Gastrocnemius medialis (tissue), 4 donors: ENCODE results near the gene ZNF536. TPM values are rescaled to one million over a fixed set of nuclear protein-coding genes. Genes with fewer than 3 reads are reported as not detected.

Experiments
- ATAC-seq, 2 donors: fragments of 150-250 bp; one replicate each; pipeline ENCODE4 v1.9.1; 2016
- DNase-seq, 2 donors: peaks; one replicate each; pipeline ENCODE4 v3.0.0-alpha.2; 2019
- H3K27ac ChIP-seq, 4 donors: fragments of 200-600 bp; sonication (generic); 1 replicate in 1 of 4; 2 replicates in 3 of 4; pipeline ENCODE4 v1.5.1; 2016 to 2018; ENCODE audit warnings: mild to moderate bottlenecking in 2 of 4, moderate library complexity in 1 of 4
- H3K27me3 ChIP-seq, 3 donors: fragments of 200-600 bp; sonication (generic) in 2 of 3; 1 replicate in 1 of 3; 2 replicates in 2 of 3; pipeline versions ENCODE4 v1.5.1 to v1.6.0; 2016 to 2019; ENCODE audit warnings: mild to moderate bottlenecking in 1 of 3, moderate library complexity in 1 of 3
- H3K36me3 ChIP-seq, 2 donors: fragments of 200-600 bp; sonication (generic) in 1 of 2; one replicate each; pipeline ENCODE4 v1.5.1; 2017 to 2018
- H3K4me1 ChIP-seq, 2 donors: fragments of 200-600 bp; sonication (generic) in 1 of 2; one replicate each; pipeline ENCODE4 v1.5.1; 2016 to 2017; ENCODE audit warnings: mild to moderate bottlenecking in 2 of 2
- H3K4me3 ChIP-seq, 4 donors: fragments of 200-600 bp; sonication (generic) in 3 of 4; 1 replicate in 1 of 4; 2 replicates in 3 of 4; pipeline ENCODE4 v1.5.1; 2016 to 2019; ENCODE audit warnings: mild to moderate bottlenecking in 2 of 4
- H3K9me3 ChIP-seq, 3 donors: fragments of 200-600 bp; sonication (generic) in 2 of 3; 1 replicate in 1 of 3; 2 replicates in 2 of 3; pipeline ENCODE4 v1.5.1; 2016 to 2019
- POLR2A ChIP-seq, 2 donors: fragments of 450-650 bp; IDR thresholded peaks; one replicate each; pipeline ENCODE4 v1.6.1; 2017; ENCODE audit warnings: antibody characterized with exemption in 2 of 2, mild to moderate bottlenecking in 2 of 2, moderate library complexity in 2 of 2
- in situ Hi-C, 4 donors: fragments of 200-750 bp; cut with MboI; loops; one replicate each; pipeline versions ENCODE4 v1.15.0 to v1.8.0; 2017; ENCODE audit warnings: low sequenced_read_pairs in 4 of 4
- intact Hi-C: fragments of 100-400 bp; cut with DNase I; formaldehyde crosslinking; loops from one replicate; pipeline ENCODE4 v1.15.1; 2023; ENCODE audit warnings: low total_unique reads
- total RNA-seq, 4 donors: library from RNA; depleted of rRNA; stranded (reverse); fragments of >200 nt; gene quantifications; one replicate each; pipeline versions ENCODE4 v1.1.0 to v1.2.3, GENCODE V29; 2016
- TF ChIP-seq, protein P1 (sequence below), 5 experiments: fragments of 450-650 bp in 3 of 5; fragments of 200-600 bp in 2 of 5; sonication (generic) in 2 of 5; IDR thresholded peaks in 4 of 5; conservative IDR thresholded peaks in 1 of 5; 1 replicate in 4 of 5; 2 replicates in 1 of 5; pipeline ENCODE4 v1.5.1; 2016 to 2019; ENCODE audit warnings: antibody characterized with exemption in 5 of 5, mild to moderate bottlenecking in 3 of 5, moderate library complexity in 3 of 5

ZNF536 gene
- total RNA-seq, 4 donors from 2014 or later: 0.12 to 0.44 (median 0.20) TPM; not detected in 1

DNA sequence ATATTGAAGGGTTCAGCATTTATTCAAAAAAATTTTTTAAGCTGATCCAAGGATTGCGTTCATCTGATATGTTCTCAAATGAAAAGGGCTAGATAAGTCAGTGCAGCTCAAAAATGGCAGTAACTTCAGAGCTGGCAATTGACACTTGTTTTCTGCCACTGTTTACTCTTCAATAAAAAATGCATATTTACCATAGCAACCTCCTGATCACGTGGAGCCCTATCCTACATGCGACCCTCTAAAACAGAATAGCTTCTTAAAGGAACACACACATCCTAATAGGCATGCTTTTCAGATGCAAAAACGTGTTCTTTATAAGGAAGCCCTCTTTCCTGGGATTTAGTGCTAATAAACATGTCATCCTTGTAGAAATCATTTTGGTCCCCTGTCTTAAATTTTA is 150.2 kb downstream of the ZNF536 start:
- in situ Hi-C loops: no loop called here
- Histone ChIP-seq H3K9me3 (no peaks in the 10 kb centered on the region), H3K4me3 (no peak overlapping the region), H3K27ac (no peak overlapping the region), H3K36me3 (no peaks in the 10 kb centered on the region), H3K27me3 (no peaks in the 10 kb centered on the region), H3K4me1 (no peaks in the 10 kb centered on the region)
- intact Hi-C loops: no loop called here
- ATAC-seq (no peak), DNase-seq (no peak)
- TF ChIP-seq, protein P1, sequence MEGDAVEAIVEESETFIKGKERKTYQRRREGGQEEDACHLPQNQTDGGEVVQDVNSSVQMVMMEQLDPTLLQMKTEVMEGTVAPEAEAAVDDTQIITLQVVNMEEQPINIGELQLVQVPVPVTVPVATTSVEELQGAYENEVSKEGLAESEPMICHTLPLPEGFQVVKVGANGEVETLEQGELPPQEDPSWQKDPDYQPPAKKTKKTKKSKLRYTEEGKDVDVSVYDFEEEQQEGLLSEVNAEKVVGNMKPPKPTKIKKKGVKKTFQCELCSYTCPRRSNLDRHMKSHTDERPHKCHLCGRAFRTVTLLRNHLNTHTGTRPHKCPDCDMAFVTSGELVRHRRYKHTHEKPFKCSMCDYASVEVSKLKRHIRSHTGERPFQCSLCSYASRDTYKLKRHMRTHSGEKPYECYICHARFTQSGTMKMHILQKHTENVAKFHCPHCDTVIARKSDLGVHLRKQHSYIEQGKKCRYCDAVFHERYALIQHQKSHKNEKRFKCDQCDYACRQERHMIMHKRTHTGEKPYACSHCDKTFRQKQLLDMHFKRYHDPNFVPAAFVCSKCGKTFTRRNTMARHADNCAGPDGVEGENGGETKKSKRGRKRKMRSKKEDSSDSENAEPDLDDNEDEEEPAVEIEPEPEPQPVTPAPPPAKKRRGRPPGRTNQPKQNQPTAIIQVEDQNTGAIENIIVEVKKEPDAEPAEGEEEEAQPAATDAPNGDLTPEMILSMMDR (IDR thresholded peaks at IDR 0.05 in 4 of 5, conservative IDR thresholded peaks at IDR 0.05 in 1 of 5): no peak
- no peak for TF ChIP-seq POLR2A (IDR thresholded peaks at IDR 0.05)

DNA sequence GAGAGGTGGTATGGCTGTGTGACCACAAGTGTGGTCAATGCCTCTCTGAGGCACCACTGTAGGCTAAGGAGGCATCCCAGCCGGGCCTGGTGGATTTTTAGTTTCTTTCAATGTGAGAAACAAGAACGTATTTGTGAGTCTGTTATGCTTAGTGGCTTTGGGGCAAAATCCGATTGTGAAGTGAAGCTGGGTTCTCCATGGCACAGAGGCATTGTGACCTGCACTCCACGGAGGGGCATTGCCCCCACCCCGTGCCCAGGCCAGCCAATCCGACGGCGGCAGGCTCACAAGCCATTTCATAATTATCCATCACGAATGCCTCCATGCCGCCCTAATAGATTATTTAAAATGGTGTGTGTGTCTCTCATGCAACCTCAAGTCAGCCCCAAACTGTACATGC is 151.6 kb downstream of the ZNF536 start:
- Histone ChIP-seq H3K36me3 (no peaks in the 10 kb centered on the region), H3K9me3 (no peaks in the 10 kb centered on the region), H3K27me3 (no peaks in the 10 kb centered on the region), H3K4me1 (no peaks in the 10 kb centered on the region), H3K4me3 (no peak overlapping the region), H3K27ac (no peak overlapping the region)
- no peak for TF ChIP-seq POLR2A (IDR thresholded peaks at IDR 0.05)
- TF ChIP-seq, protein P1 (IDR thresholded peaks at IDR 0.05 in 4 of 5, conservative IDR thresholded peaks at IDR 0.05 in 1 of 5): no peak
- intact Hi-C loops (no loop called here), in situ Hi-C loops (no loop called here)
- DNase-seq (no peak), ATAC-seq (no peak)

DNA sequence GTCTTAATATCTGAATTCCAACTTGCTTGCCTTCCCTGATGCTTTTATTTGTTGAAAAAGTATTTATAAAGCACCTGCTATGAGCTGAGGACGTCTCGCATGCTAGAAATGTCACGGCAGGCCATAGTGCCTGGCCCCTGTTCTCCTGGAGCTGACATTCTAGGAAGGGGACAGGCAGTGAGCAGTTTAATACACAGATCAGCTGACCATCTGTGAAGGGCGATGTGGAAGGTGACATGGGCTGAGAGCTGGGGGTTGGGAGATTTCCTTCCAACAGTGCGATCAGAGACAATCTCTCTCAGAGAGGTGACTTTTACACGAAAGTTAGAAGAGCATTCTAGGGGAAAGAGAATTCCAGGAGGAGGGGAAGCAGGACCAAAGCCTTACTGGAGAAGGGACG is 153.2 kb downstream of the ZNF536 start:
- in situ Hi-C loops: no loop called here
- Histone ChIP-seq H3K27me3 (no peaks in the 10 kb centered on the region), H3K27ac (no peak overlapping the region), H3K9me3 (no peaks in the 10 kb centered on the region), H3K36me3 (no peaks in the 10 kb centered on the region), H3K4me3 (no peak overlapping the region), H3K4me1 (no peaks in the 10 kb centered on the region)
- no peak for ATAC-seq
- no peak for DNase-seq
- no peak for TF ChIP-seq POLR2A (IDR thresholded peaks at IDR 0.05)
- TF ChIP-seq, protein P1 (IDR thresholded peaks at IDR 0.05 in 4 of 5, conservative IDR thresholded peaks at IDR 0.05 in 1 of 5): no peak
- intact Hi-C loops: no loop called here

DNA sequence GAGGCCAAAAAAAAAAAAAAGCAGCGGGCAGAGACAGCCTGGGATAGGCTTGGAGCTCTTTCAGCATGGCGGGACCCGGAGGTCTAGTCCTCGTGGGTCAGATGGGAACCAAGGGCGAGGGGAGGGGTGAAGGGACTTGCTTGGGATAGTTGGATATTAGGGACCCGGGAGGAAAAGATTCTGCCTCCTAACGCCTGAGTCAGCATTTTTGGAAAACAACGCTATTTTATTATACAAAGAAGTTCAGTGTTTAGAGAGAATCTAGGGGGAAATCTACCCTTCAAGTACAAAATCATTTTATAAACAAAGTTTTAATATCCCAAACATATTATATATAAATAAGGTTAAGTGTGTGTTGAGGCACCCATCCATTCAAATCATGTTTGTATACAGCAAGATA is 156.7 kb downstream of the ZNF536 start:
- H3K27me3 ChIP-seq: no peaks in the 10 kb centered on the region
- H3K36me3 ChIP-seq: no peaks in the 10 kb centered on the region
- ATAC-seq (no peak), DNase-seq (no peak)
- TF ChIP-seq, protein P1 (IDR thresholded peaks at IDR 0.05 in 4 of 5, conservative IDR thresholded peaks at IDR 0.05 in 1 of 5): no peak
- no peak for TF ChIP-seq POLR2A (IDR thresholded peaks at IDR 0.05)
- H3K27ac ChIP-seq: no peak overlapping the region
- no peaks in the 10 kb centered on the region for H3K9me3 ChIP-seq
- no peaks in the 10 kb centered on the region for H3K4me1 ChIP-seq
- intact Hi-C loops: no loop called here
- no peak overlapping the region for H3K4me3 ChIP-seq
- in situ Hi-C loops: no loop called here

DNA sequence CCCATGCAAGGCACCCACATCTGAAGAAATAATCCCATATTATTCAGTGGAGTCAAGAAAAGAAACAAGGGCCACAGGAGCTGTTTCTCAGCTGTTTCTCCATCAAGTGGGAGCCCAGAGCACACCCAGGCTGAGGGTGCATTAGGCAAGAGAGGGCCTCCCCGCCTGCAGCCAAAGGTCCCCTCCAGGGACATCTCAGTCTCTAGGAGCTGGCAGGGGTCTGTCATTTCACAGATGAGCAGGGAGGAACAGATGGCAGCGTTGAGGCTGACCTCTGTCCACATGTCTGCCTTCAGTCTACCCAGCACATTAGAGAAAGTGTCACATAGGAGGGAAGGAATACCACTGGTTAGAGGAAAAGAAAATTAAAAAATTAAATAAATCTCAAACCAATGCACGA is 157.7 kb downstream of the ZNF536 start:
- Histone ChIP-seq H3K9me3 (no peaks in the 10 kb centered on the region), H3K27ac (no peak overlapping the region), H3K36me3 (no peaks in the 10 kb centered on the region), H3K4me3 (no peak overlapping the region), H3K4me1 (no peaks in the 10 kb centered on the region), H3K27me3 (no peaks in the 10 kb centered on the region)
- DNase-seq (no peak), ATAC-seq (no peak)
- intact Hi-C loops (no loop called here), in situ Hi-C loops (no loop called here)
- TF ChIP-seq, protein P1 (IDR thresholded peaks at IDR 0.05 in 4 of 5, conservative IDR thresholded peaks at IDR 0.05 in 1 of 5): no peak
- TF ChIP-seq POLR2A (IDR thresholded peaks at IDR 0.05): no peak
